HG02973 (cell line): ENCODE measurements around the gene ADARB2.

Experiments
- ATAC-seq: cut with Tn5 transposase; IDR thresholded peaks from one replicate; pipeline ENCODE4 v1.9.1; 2021; ENCODE audit warnings: moderate library complexity; ENCODE audit not compliant: unreplicated experiment

Gene ADARB2

DNA sequence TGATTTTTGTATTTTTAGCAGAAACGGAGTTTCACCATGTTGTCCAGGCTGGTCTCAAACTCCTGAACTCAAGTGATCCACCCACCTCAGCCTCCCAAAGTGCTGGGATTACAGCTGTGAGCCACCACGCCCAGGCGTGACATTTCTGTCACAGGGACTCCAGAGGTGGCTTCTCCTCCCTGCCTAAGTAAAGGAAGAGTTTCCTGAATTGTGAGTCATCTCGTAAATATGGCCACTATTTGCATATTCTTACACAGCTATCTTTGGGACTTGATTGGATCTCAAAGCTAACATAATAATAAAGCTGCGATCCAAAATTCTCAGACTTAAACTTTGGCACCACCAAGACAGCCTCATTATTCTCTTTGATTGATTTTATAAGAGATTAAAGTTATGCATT, 50.1 kb downstream of the ADARB2 start:
- ATAC-seq: no peak

DNA sequence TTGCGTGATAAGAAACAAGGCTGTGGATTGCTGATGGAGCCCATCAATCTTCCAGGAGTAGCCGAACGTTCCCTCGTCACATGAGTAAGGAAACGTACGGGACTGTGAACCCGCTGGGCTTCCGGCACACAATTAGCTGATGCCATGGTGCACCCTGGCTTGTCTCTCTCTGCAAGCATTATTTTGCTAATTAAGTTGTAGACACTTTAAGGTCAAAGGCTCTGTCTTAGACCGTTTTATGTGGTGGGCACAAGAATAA, 50.9 kb downstream of the ADARB2 start:
- ATAC-seq: no peak

DNA sequence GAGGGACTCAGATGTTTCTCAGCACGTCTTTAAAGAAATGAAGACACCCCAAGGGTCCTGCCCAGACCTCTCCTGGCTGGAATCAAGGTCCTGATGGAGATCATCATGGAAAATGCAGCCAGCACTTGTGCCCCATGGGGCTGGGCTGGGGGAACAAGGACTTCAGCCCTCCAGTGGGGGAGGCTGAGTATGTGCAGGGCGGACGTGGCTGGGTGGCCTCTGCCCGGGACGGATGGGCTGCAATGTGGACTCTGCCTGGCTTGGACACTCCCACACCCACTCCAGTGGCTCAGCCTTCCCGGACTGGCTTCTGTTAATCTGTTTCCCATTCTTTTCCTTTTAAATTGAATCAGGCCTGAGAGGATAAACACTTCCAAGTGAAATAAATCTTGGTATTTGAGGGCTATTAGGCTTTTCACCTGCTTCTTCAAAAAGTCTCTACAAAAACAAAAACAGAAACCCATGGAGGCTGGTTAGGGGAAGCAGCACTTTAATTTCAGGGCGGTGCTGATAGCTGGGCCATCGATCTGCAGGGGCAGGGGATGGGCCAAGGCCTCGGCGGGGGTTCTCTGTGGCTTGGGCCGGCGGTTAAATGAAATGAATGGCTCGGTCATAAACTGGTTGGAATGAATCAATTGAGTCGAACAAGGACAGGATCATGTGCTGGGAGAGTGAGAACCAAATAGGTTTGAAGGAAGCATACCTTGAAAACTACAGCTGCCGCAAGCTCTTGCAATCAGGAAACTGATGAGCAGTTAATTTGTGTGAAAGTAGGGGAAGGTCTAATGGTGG, 51.4 kb downstream of the ADARB2 start:
- ATAC-seq: no peak

DNA sequence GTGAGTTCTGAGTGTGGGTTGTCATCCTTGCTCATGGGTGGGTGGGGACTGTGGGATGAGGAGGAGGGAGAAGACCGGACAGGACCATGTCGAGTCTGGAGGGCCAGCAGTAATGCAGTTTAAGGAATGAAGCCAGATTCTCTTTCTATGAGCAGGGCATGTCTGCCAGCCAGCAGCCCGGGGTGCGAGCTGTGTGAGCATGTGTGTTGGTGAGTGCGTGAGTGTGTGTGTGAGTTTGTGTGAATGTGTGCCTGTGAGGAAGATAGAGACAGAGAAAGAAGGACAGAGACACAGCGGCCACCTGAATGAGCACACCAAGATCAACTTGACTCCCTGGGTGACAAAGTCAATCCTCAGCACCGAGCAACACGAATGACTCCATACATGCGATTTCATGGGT, 52.3 kb downstream of the ADARB2 start:
- no peak for ATAC-seq

DNA sequence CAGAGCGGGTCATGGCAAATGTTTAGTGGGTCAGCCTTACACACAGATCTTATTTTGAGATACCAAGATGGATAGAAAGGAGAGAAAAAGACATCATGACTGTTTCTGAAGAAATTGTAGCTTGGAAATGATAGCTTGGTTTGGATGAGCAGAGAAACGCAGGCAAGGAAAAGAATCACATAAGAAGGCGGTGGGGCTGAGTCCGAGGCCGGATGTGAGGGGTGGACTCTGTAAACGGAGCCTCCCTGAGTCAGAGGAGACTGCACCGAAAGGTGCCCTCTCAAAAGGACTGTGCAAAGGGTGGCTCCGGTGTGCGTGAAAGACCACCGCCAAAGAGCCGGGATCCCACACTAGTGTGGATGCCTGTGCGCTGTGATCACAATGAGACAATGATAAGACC, 53.7 kb downstream of the ADARB2 start:
- no peak for ATAC-seq

DNA sequence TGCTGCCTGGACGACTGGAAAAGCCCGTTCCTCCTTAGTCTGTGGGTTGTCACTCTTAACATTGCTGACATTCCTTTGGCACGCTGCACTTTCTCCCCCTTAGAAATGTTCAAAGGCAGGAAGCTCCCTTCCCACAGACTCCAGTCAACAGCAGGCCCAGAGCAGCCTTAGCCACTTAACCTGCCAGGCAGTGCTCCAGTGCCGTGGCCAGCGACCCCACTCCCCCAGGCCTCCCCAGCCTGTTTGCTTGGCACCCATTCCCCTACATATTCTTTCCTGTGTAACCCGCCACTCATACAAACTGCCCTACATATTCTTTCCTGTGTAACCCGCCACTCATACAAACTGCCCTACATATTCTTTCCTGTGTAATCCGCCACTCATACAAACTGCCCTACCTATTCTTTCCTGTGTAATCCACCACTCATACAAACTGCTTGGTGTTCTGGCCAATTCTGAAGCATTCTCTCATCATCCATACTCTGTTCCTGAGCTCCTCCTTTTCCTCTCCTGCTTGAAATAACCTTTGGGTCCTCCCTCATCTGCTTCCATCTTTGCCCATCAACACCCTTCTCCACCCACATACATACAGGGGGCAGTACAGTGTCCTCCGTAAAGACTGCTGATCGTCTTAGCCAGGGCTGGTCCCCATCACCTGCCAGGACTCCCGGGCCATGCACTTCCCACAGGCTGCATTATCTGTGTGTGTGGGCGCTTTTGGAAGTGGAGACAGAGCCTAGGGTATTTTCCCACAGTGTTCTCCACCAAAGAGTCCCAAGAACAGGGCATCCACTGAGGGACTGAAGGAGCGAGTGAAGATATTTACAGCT, 57.3 kb downstream of the ADARB2 start:
- no peak for ATAC-seq

DNA sequence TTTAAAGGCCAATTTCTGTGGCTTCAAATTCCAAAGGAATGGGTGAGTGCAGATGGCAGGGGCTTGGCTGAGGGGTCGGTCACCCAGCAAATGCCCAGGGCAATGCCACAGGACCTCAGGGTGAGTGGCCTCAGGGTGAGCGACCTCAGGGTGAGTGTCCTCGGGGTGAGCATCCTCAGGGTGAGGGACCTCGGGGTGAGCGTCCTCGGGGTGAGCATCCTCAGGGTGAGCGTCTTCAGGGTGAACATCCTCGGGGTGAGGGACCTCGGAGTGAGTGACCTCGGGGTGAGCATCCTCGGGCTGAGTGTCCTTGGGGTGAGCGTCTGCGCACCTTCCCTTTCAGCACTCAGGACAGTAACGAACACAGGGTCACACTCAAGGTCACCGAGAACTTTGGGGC, 59.2 kb downstream of the ADARB2 start:
- ATAC-seq: no peak

DNA sequence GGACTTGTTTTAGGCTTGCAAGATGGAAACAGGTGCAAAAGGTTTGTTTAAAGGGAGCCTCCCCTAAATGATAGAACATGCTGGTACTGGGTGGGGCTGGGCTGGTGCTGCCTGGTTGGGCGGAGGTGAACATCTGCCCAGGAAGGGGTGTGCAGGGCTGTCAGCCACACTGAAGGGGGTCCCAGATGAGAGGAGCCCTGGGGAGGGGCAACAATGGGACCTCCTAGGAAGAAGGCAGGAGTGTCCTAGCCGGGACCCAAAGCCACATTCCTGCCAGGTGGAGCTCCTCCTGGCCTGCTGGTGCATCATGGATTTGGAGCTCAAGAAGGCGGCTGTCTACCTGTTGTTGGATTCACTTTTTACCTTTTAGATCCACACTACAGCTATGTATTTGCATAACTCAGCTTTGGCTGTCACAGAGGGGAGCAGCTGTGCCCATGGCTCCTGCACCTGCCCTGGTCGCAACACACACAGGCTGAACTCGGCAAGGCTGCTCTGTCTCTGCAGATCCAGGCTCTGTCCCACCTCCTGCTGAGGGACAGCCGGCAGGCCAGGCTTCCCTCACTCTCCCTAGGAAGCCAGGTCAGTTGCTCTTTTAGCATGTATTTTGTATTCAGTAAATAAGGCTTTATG, 59.9 kb downstream of the ADARB2 start:
- ATAC-seq: no peak

DNA sequence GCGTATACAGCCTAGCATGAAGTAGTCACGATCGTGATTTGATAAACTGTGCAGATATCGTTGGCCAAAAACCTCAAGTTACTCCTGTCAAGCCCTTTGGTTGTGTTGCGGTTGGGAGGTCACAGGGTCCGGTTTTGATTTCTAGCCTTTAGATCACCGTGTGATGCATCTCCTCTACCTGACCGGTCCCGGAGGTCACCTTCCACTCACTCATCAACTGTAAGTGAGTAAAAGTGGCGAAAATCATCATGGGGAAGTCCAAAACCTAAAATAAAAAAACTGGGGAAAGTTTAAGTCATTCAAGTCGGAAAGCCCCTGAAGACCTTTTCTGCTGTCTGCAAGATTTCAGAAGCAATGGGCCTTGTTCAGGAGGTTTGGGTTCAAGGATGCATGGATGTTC, 62.8 kb downstream of the ADARB2 start:
- ATAC-seq: no peak

DNA sequence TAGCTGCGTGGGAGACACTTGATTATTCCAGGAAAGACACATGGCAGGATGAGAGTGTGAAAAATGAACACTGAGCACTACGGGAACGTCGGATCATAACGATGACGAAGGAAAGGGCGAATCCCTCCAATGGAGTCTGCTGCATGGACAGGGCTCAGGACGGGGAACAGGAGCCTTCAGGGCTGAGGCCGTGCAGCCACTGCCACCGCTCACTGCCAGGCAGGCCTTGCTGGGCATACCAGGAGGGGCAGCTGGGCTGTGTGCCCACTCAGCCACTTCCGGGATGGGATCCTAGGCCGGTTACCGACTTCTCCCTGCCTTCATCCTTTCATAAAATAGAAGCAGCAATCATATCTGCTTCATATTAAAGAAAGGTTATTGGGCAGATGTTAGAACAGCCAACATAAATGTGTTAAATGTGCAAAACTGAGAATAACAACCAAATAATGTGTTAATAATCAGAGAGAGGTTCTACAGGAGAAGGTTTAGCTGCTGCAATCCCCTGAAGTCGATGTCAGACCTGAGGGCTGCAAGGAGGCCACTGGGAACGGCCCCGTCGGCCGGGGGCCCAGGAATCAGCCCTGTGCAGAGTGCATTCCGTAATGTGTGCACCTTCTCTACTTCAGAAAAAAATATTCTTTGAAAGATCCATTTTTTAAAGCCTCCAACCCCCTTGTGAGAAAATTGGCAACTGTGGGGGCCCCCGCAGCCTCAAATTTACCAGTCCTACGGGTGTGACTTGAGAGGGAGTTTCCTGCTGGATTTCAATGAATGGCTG, 63.6 kb downstream of the ADARB2 start:
- no peak for ATAC-seq

DNA sequence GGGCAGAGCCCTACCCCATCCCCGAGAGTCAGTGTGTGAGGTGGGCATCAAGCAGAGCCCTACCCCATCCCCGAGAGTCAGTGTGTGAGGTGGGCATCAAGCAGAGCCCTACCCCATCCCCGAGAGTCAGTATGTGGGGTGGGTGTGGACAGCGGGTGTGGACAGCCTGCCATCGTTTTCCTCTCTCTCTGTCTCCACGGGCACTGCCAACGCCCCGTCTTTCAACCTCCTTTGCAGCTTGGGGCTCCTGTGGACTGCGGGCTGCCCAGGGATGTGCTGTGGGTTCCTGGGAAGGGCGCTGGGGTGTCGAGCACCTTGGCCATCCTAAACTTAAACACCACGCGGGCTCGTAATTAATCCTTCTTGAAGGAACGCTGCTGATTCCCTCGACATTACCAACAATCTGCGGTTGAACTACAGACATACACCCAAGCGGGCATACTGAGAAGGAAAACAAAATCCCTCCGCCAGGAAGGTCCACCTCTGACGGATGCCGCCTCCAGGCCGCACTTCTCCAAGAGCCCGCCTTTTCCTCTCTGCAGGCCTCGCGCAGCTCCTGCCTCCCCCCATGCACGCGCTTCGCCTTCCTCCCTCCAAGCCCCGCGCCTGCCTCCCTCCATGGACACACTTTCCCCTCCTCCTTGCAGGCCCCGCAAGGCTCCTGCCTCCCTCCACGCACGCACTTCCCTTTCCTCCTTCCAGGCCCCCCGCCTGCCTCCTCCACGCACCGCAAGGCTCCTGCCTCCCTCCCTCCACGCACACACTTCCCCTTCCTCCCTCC, 65.1 kb downstream of the ADARB2 start:
- ATAC-seq: no peak

DNA sequence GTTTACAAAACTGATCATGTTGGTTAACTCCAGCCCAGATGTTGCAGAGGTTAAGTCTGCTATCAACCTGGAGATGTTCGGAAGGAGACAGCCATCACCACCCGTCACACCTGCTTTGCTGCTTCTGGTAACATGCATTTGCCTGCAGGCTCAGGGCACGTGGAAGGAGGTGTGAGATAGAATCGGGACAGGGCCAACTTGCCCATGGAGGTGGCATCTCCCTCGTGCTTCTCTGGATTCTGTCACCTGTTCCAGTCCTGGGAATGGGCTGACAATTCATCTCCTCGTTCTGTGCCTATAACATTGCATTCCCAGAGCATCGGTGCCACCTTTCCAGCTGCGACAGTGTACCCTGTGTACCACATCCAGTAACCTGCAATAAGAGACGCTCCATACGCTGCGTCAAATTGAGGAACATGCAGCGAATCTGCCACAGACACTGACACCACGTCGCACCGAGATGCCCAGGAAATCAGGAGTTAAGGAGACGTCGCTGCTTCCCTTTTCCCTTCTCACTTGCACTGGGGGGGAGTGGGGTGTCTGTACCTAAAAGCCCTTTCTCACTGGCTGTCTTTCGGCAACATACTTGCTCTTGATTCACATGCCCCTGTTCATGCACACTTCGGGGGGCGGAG, 65.8 kb downstream of the ADARB2 start:
- no peak for ATAC-seq

DNA sequence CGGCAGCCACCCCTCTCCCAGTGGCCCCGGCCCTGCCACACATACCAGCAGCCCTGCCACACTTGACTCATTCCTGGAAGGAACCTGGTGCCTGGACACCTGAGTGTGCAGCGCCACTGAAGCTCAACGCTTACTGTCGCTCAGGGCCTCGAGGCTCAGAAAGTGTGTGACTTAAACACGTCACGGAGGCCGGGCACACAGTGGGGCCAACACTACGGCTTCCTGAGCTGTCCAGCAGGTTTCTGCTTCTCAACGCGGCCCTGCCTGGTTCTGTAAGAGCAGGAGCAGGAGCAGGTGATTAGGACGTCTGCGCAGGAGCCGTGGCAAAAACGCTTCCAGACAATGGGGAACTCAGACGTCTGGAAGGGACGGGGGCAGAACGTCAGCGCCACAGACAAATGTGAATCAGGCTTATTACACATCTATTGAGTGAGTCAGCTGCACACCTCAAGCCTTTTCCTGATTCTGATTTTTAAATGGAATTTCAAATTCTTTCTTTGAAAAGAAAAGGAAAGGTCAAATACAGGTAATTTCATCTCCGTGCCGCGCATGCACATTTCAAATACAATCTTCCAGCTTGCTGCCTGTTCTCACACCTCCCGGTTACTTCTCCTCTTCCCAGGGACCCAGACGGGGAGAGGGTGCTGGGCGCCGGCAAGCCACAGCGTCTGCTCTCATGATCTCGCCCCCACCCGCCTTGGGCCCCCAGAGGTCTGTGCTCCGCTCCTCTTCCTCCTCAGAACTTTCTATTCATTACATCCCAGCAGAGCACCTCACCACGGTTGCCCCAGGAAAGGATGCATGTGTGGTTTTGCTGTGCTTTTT, 66.6 kb downstream of the ADARB2 start:
- no peak for ATAC-seq

DNA sequence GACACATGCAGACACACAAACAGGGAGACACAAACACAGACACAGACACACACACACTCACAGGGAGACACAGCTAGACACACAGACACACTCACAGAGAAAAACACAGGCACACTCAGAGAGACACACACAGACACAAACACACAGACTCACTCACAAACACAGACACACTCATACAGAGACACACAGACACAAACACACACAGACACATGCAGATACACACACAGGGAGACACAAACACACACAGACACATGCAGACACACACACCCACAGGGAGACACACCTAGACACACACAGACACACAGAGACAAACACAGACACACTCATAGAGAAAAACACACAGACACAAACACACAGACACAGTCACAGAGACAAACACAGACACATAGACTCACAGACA, 67.9 kb downstream of the ADARB2 start:
- ATAC-seq: no peak

DNA sequence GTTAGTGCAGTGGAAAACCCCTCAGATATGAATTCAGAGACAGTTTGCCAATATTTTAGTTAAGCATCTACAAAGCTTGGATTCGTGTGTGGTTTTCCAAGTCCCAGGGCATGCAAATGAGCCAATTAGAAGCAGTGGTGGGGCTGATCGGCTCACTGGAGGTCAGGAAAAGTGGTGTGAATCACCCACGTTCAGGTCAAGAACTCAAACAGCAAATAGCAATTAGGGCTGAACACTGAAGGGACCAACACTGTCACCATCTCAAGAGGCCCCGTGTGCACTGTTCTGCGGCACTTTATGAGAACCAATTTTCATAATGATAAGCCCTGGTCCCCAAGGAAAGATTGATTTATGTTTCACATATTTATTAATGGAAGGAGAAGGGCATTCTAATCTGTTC, 68.9 kb downstream of the ADARB2 start:
- ATAC-seq: no peak

DNA sequence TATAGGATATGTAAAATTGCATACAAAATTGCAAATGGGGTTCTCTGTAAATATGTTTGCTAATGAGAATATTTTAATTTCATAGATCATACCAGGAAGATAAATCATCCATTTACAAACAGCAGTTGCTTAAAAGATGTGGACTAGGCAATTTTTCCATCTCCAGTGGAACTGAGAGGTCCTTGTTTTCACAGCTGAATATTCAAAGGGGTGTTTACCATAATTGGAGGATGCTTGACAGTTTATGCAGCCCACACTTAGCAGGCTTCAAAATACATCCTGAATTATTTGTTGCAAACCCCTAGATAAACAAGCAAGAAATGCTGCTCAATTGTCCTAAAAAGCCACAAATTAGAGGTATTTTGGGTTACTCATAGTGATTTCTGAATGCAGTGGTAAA, 69.9 kb downstream of the ADARB2 start:
- ATAC-seq: no peak

DNA sequence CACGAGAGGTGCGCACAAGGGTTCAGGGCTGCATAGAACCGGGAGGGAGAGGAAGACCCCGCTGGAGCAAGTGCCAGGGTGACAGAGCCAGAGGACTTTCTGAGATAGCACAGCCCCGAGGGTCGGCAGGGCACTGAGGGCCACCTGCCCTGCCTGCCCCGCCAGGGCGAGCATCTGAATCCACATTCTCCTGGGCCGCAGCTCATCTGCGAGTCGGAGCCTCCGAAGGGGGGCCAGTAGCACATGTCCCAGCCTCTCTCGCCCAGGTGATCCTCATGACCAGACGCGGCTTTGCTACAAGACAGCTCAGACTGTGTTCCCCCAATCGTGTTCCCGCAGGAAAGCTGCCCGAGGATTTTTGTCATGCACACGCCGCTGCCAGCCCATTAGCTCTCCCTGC, 71.2 kb downstream of the ADARB2 start:
- no peak for ATAC-seq

DNA sequence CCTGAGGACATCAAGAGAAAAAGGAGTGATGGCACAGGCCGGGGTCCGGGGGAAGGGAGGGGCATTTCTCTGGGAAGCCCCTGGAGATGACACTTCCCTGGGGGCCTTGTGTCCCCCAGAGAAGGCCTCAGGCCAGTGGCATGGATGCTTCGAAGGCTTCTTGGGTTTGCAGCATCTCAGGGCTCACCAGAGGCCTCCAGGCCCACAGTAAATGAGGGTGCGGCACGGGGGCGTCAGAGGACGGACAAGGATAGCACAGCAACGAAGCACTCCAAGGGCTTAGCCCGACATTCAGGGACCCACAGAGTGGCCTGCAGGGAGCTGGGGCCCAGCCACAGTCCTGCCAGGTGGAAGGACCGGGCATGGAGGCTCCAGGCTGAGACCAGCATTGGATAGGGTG, 71.6 kb downstream of the ADARB2 start:
- no peak for ATAC-seq

DNA sequence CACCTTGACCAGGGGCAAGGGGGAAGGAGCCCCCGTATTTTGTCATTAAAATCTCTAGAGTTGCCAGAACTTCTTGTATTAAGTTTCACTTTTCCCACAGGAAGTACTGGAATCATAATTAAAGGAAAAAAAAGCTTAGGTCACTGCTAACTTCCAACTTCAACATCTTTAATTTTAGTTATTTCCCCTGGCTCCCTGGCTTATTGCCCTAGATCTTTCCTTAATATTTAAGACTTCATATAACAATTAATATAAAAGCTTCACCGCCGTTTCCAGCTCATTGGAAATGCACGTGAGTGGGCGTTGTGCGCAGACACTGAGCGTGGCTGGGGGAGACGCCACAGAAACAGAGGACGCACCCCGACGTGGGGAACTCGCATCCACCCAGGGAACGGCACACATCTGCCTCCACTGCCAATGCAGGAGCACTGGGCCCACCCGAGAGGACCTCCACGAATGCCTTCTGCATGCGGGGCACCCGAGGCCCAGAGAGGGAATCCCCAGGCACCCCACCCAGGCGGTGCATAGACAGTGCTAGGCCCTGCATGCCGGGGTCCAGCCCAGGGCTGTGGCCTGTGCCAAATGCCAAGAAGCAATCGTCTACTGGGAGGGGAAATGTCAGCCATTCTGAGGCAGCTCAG, 72.2 kb downstream of the ADARB2 start:
- ATAC-seq: no peak
